Measurements from ENCODE around the gene HNRNPU. TPM values are rescaled to one million over a fixed set of nuclear protein-coding genes. Genes with fewer than 3 reads are reported as not detected.

Gene HNRNPU
- total and polyA plus RNA-seq, 2 of the 13 experiments (the other 11 are each of a cell fraction or from before 2014, with no cell fraction given) = 101 to 508 TPM

DNA sequence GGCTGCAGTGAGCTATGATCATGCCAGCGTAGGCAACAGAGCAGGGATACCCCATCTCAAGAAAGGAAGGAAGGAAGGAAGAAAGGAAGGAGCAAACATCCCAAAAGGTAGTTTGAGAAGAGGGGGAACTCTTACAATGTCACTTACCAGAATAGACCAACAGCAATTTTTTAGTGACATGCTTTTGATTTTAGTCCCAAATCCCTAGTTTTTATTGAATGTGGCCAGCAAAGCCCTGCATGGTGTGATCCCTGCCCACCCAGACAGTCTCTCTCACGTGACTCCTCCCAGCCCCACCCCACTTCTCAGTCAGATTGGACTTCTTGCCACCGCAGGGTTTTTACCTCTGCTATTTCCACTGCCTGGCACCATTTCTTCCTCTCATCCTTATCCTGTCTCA lies 39.8 kb upstream of the HNRNPU start:
- POLR2A ChIA-PET = no interaction called here
- no peak overlapping the region for H3K9ac ChIP-seq (ENCODE audit: insufficient read depth, low read depth, low read length)
- no TSS peak for BruUV-seq (replicated peaks)
- H3K27ac ChIP-seq (ENCODE audit: extremely low read length, insufficient read depth, low read length) = no peak overlapping the region
- ATAC-seq (no peak), FAIRE-seq (no peak), DNase-seq (ENCODE audit: low spot score) (no peak)
- H3K36me3 ChIP-seq (replicated peaks in 1 of 2; ENCODE audit: control insufficient read depth in 1 of 2, insufficient read depth in 2 of 2, low read length in 2 of 2) = no peaks in the 10 kb centered on the region
- no peak overlapping the region for H3K4me3 ChIP-seq (replicated peaks in 1 of 3; ENCODE audit: insufficient read depth in 1 of 3, low read depth in 2 of 3, low read length in 3 of 3)
- no peaks in the 10 kb centered on the region for H3K27me3 ChIP-seq (ENCODE audit: control insufficient read depth in 1 of 2, insufficient read depth in 2 of 2, low read length in 2 of 2)
- no peaks in the 10 kb centered on the region for H4K20me1 ChIP-seq (ENCODE audit: insufficient read depth, low read length)
- H3K4me2 ChIP-seq (ENCODE audit: low read depth, low read length) = no peak overlapping the region
- H3K79me2 ChIP-seq (ENCODE audit: insufficient read depth, low read length) = no peaks in the 10 kb centered on the region
- WGBS (ENCODE audit: low lambda C conversion rate) = 63% methylated on average over 3 of the region's 3 CpGs
- H3K9me3 ChIP-seq (ENCODE audit: low read length) = no peaks in the 10 kb centered on the region
- in situ Hi-C loops (cut with HindIII; ENCODE audit: extremely low pct_ligation_motif_present, low pct_unique_long_range_greater_than_20kb) (no loop called here), intact Hi-C loops (cut with micrococcal nuclease; ENCODE audit: unreplicated experiment) (no loop called here)
- peaks cover 18% of the 10 kb centered on the region for H3K4me1 ChIP-seq (ENCODE audit: insufficient read depth, low read length)
- H2AFZ ChIP-seq (ENCODE audit: low read length) = no peak overlapping the region
- CTCF ChIA-PET (ENCODE audit: low intra/inter-chr PET ratio, low total read pairs) = no interaction called here
- no peak for TF ChIP-seq ATAD3A (CRISPR knock-in tag; IDR thresholded peaks at IDR 0.05)
- TF ChIP-seq ZNF556 (CRISPR knock-in tag; IDR thresholded peaks at IDR 0.05; ENCODE audit: borderline replicate concordance) = no peak
- no peak for TF ChIP-seq CC2D1A (CRISPR knock-in tag; IDR thresholded peaks at IDR 0.05)
- TF ChIP-seq KAT8 (CRISPR knock-in tag; IDR thresholded peaks at IDR 0.05) = no peak
- TF ChIP-seq IRF2 (CRISPR knock-in tag; IDR thresholded peaks at IDR 0.05) = no peak
- TF ChIP-seq ZNF879 (CRISPR knock-in tag; IDR thresholded peaks at IDR 0.05) = no peak
- TF ChIP-seq, protein P1, sequence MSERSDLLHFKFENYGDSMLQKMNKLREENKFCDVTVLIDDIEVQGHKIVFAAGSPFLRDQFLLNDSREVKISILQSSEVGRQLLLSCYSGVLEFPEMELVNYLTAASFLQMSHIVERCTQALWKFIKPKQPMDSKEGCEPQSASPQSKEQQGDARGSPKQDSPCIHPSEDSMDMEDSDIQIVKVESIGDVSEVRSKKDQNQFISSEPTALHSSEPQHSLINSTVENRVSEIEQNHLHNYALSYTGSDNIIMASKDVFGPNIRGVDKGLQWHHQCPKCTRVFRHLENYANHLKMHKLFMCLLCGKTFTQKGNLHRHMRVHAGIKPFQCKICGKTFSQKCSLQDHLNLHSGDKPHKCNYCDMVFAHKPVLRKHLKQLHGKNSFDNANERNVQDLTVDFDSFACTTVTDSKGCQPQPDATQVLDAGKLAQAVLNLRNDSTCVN (CRISPR knock-in tag; IDR thresholded peaks at IDR 0.05; ENCODE audit: borderline replicate concordance) = no peak
- TF ChIP-seq, protein P2, sequence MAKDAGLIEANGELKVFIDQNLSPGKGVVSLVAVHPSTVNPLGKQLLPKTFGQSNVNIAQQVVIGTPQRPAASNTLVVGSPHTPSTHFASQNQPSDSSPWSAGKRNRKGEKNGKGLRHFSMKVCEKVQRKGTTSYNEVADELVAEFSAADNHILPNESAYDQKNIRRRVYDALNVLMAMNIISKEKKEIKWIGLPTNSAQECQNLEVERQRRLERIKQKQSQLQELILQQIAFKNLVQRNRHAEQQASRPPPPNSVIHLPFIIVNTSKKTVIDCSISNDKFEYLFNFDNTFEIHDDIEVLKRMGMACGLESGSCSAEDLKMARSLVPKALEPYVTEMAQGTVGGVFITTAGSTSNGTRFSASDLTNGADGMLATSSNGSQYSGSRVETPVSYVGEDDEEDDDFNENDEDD (CRISPR knock-in tag; IDR thresholded peaks at IDR 0.05; ENCODE audit: borderline replicate concordance) = no peak
- TF ChIP-seq, protein P3, sequence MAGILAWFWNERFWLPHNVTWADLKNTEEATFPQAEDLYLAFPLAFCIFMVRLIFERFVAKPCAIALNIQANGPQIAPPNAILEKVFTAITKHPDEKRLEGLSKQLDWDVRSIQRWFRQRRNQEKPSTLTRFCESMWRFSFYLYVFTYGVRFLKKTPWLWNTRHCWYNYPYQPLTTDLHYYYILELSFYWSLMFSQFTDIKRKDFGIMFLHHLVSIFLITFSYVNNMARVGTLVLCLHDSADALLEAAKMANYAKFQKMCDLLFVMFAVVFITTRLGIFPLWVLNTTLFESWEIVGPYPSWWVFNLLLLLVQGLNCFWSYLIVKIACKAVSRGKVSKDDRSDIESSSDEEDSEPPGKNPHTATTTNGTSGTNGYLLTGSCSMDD (CRISPR knock-in tag; IDR thresholded peaks at IDR 0.05) = no peak
- no peak for TF ChIP-seq POLR2A (IDR thresholded peaks at IDR 0.05; ENCODE audit: insufficient read depth in 1 of 2, low read depth in 2 of 2, low read length in 2 of 2)
- TF ChIP-seq NFE2L1 (CRISPR knock-in tag; IDR thresholded peaks at IDR 0.05; ENCODE audit: borderline replicate concordance) = no peak
- TF ChIP-seq SMAD9 (CRISPR knock-in tag; IDR thresholded peaks at IDR 0.05) = no peak
- TF ChIP-seq GTF2F1 (IDR thresholded peaks at IDR 0.05; ENCODE audit: low read length) = no peak
- TF ChIP-seq, protein P4, sequence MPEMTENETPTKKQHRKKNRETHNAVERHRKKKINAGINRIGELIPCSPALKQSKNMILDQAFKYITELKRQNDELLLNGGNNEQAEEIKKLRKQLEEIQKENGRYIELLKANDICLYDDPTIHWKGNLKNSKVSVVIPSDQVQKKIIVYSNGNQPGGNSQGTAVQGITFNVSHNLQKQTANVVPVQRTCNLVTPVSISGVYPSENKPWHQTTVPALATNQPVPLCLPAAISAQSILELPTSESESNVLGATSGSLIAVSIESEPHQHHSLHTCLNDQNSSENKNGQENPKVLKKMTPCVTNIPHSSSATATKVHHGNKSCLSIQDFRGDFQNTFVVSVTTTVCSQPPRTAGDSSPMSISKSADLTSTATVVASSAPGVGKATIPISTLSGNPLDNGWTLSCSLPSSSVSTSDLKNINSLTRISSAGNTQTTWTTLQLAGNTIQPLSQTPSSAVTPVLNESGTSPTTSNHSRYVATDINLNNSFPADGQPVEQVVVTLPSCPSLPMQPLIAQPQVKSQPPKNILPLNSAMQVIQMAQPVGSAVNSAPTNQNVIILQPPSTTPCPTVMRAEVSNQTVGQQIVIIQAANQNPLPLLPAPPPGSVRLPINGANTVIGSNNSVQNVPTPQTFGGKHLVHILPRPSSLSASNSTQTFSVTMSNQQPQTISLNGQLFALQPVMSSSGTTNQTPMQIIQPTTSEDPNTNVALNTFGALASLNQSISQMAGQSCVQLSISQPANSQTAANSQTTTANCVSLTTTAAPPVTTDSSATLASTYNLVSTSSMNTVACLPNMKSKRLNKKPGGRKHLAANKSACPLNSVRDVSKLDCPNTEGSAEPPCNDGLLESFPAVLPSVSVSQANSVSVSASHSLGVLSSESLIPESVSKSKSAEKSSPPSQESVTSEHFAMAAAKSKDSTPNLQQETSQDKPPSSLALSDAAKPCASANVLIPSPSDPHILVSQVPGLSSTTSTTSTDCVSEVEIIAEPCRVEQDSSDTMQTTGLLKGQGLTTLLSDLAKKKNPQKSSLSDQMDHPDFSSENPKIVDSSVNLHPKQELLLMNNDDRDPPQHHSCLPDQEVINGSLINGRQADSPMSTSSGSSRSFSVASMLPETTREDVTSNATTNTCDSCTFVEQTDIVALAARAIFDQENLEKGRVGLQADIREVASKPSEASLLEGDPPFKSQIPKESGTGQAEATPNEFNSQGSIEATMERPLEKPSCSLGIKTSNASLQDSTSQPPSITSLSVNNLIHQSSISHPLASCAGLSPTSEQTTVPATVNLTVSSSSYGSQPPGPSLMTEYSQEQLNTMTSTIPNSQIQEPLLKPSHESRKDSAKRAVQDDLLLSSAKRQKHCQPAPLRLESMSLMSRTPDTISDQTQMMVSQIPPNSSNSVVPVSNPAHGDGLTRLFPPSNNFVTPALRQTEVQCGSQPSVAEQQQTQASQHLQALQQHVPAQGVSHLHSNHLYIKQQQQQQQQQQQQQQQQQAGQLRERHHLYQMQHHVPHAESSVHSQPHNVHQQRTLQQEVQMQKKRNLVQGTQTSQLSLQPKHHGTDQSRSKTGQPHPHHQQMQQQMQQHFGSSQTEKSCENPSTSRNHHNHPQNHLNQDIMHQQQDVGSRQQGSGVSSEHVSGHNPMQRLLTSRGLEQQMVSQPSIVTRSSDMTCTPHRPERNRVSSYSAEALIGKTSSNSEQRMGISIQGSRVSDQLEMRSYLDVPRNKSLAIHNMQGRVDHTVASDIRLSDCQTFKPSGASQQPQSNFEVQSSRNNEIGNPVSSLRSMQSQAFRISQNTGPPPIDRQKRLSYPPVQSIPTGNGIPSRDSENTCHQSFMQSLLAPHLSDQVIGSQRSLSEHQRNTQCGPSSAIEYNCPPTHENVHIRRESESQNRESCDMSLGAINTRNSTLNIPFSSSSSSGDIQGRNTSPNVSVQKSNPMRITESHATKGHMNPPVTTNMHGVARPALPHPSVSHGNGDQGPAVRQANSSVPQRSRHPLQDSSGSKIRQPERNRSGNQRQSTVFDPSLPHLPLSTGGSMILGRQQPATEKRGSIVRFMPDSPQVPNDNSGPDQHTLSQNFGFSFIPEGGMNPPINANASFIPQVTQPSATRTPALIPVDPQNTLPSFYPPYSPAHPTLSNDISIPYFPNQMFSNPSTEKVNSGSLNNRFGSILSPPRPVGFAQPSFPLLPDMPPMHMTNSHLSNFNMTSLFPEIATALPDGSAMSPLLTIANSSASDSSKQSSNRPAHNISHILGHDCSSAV (CRISPR knock-in tag; IDR thresholded peaks at IDR 0.05; ENCODE audit: borderline replicate concordance) = no peak
- no peak for TF ChIP-seq ETV6 (CRISPR knock-in tag; conservative IDR thresholded peaks at IDR 0.05)
- no peak for TF ChIP-seq AGO1 (IDR thresholded peaks at IDR 0.05; ENCODE audit: low read depth, low read length, poor library complexity, severe bottlenecking)

Measured in HepG2 (cell line).